Measurements from ENCODE around the gene TBATA. TPM values are rescaled to one million over a fixed set of nuclear protein-coding genes. Genes with fewer than 3 reads are reported as not detected.

TBATA gene
- total RNA-seq, 2 donors from 2014 or later: not detected

GRCh38 chr10:70729763-70730357 is 55.3 kb downstream of the TBATA start:
- no peaks in the 10 kb centered on the region for H3K36me3 Mint-ChIP-seq

GRCh38 chr10:70728328-70728727 is 56.8 kb downstream of the TBATA start:
- DNase-seq (ENCODE audit: low spot score) (no peak), ATAC-seq (no peak)
- H3K27ac Mint-ChIP-seq: no peak overlapping the region
- no peak overlapping the region for H3K4me3 Mint-ChIP-seq
- H3K27me3 Mint-ChIP-seq: no peaks in the 10 kb centered on the region
- peaks cover 0 to 12% of the 10 kb centered on the region in 2 donors for H3K4me1 Mint-ChIP-seq (ENCODE audit: low read depth in 2 of 2)
- no peaks in the 10 kb centered on the region for H3K9me3 Mint-ChIP-seq
- no peaks in the 10 kb centered on the region for H3K36me3 Mint-ChIP-seq

More at GRCh38 chr10:70729763-70730357, 55.3 kb downstream of the TBATA start:
- Mint-ChIP-seq H3K27ac (no peak overlapping the region), H3K27me3 (no peaks in the 10 kb centered on the region), H3K4me1 (ENCODE audit: low read depth in 2 of 2) (peaks cover 0 to 11% of the 10 kb centered on the region in 2 donors), H3K9me3 (no peaks in the 10 kb centered on the region), H3K4me3 (no peak overlapping the region)
- DNase-seq (ENCODE audit: low spot score) (no peak), ATAC-seq (no peak)

- H3K27me3 Mint-ChIP-seq: no peaks in the 10 kb centered on the region
- no peaks in the 10 kb centered on the region for H3K36me3 Mint-ChIP-seq
- H3K9me3 Mint-ChIP-seq: no peaks in the 10 kb centered on the region
- H3K4me3 Mint-ChIP-seq: no peak overlapping the region
- H3K27ac Mint-ChIP-seq: no peak overlapping the region
- DNase-seq (ENCODE audit: low spot score) (no peak), ATAC-seq (no peak)
- peaks cover 0 to 13% of the 10 kb centered on the region in 2 donors for H3K4me1 Mint-ChIP-seq (ENCODE audit: low read depth in 2 of 2)
Measured at GRCh38 chr10:70726909-70727495, 58.2 kb downstream of the TBATA start.

- DNase-seq (ENCODE audit: low spot score): no peak
- no peak for ATAC-seq
- no peak overlapping the region for H3K4me3 Mint-ChIP-seq
- no peaks in the 10 kb centered on the region for H3K9me3 Mint-ChIP-seq
- peaks cover 0 to 10% of the 10 kb centered on the region in 2 donors for H3K4me1 Mint-ChIP-seq (ENCODE audit: low read depth in 2 of 2)
- H3K27me3 Mint-ChIP-seq: no peaks in the 10 kb centered on the region
- no peaks in the 10 kb centered on the region for H3K36me3 Mint-ChIP-seq
- no peak overlapping the region for H3K27ac Mint-ChIP-seq
Measured at GRCh38 chr10:70723771-70724170, 61.4 kb downstream of the TBATA start.

- H3K27ac Mint-ChIP-seq: no peak overlapping the region
- DNase-seq (ENCODE audit: low spot score): no peak
- no peaks in the 10 kb centered on the region for H3K27me3 Mint-ChIP-seq
- peaks cover 0 to 10% of the 10 kb centered on the region in 2 donors for H3K4me1 Mint-ChIP-seq (ENCODE audit: low read depth in 2 of 2)
- no peaks in the 10 kb centered on the region for H3K36me3 Mint-ChIP-seq
- no peaks in the 10 kb centered on the region for H3K9me3 Mint-ChIP-seq
- no peak for ATAC-seq
- H3K4me3 Mint-ChIP-seq: no peak overlapping the region
Measured at GRCh38 chr10:70722820-70723424, 62.3 kb downstream of the TBATA start.

Other genes with a start within 250 kb of the TBATA start
- gene PRF1, start 182.6 kb downstream of the TBATA start, total RNA-seq: 1,000 to 10,000 TPM in 1 of 2 donors, 100 to 1,000 TPM in 1; 497 to 1,157 TPM
- gene ADAMTS14, start 112.9 kb downstream of the TBATA start, total RNA-seq: under 1 TPM; 0.07 to 0.61 TPM
- gene SGPL1, start 30.6 kb upstream of the TBATA start, total RNA-seq: 10 to 100 TPM; 27.4 to 40.5 TPM
- 10 to 100 TPM; 32.6 to 44.9 TPM for gene PCBD1, start 103.2 kb upstream of the TBATA start, total RNA-seq